Mesodermal cell (in vitro differentiated cells): ENCODE results near the gene CD3D. TPM values are rescaled to one million over a fixed set of nuclear protein-coding genes. Genes with fewer than 3 reads are reported as not detected.

Experiments
- H3K27ac ChIP-seq: 2 replicates; pipeline ENCODE4 v1.7.0; 2013; ENCODE audit warnings: mild to moderate bottlenecking, low read depth, low read length, moderate library complexity; ENCODE audit not compliant: severe bottlenecking
- H3K36me3 ChIP-seq: 2 replicates; pipeline ENCODE4 v1.7.1; 2013; ENCODE audit warnings: mild to moderate bottlenecking, low read length, moderate library complexity; ENCODE audit not compliant: control insufficient read depth, insufficient read depth
- H3K4me1 ChIP-seq: one replicate; pipeline ENCODE4 v1.7.1; 2013; ENCODE audit warnings: mild to moderate bottlenecking, low read length; ENCODE audit not compliant: insufficient read depth, control insufficient read depth, poor library complexity, severe bottlenecking
- H3K4me3 ChIP-seq: 2 replicates; pipeline ENCODE4 v1.7.0; 2013; ENCODE audit warnings: low read length, control low read depth, mild to moderate bottlenecking; ENCODE audit not compliant: insufficient read depth, poor library complexity, severe bottlenecking; ENCODE audit errors: extremely low read depth
- H3K9me3 ChIP-seq: 2 replicates; pipeline ENCODE4 v1.7.1; 2013; ENCODE audit warnings: mild to moderate bottlenecking, low read length, moderate library complexity; ENCODE audit not compliant: control insufficient read depth
- WGBS, 2 experiments: methylation state at CpG; one replicate each; pipeline ENCODE4 v1.1.5; 2013; ENCODE audit warnings: missing lambda C conversion rate in 2 of 2; ENCODE audit not compliant: insufficient coverage in 2 of 2; 5-methylcytosine and 5-hydroxymethylcytosine counted together
- polyA plus RNA-seq, 2 experiments: library from polyadenylated mRNA; stranded (reverse); fragments of 50-300 nt; gene quantifications; one replicate each; pipeline ENCODE4 v1.2.3, GENCODE V29; 2013

The CD3D gene
- polyA plus RNA-seq (2013, experiment 1 of 2): 1.4 TPM
- polyA plus RNA-seq (2013, experiment 2 of 2): 1.7 TPM

DNA sequence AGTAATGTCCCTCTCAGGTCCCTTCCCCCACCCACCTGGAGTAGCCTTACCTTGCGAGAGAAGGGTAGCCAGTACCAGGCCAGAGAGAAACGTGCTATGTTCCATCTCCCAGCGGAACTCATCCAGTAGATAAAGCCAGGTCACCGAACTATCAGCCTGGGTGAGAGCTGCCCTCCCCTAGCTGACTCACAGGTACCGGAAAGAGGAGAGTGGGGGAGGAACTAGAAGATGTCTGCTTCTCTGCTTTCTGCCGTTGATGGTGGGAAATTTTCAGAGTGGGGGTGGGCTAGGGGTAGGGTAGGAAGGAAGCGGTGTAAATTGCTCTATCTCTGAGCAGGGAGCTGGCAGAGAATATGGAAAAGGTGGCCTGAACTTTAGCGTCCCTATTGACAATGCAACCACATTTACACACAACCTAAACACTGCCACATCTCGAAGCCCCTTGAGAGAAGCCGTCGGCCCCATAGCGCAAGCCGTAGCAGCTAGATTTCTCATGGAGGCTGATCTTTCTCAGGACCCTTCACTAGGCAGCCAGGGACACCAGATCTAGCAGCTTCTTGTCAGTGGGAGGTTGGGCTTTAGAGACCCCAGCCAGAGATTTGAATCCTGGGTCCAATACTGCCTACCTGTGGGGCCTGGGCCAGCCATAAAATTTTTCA lies at the start of gene CD3D:
Gene CD3D, minus strand, starts transcription at position 203 of the 659 bp plus-strand sequence. Its CDS starts 98 bp downstream, at position 105.
- no peak within 1 kb of the TSS for H3K27ac ChIP-seq
- H3K36me3 ChIP-seq: no peaks in the 10 kb centered on the region
- no peaks in the 10 kb centered on the region for H3K9me3 ChIP-seq
- no peak within 1 kb of the TSS for H3K4me3 ChIP-seq
- no peaks in the 10 kb centered on the region for H3K4me1 ChIP-seq
- WGBS, 2 experiments: 78 to 86% methylated on average over 9 to 11 of the region's 13 CpGs

DNA sequence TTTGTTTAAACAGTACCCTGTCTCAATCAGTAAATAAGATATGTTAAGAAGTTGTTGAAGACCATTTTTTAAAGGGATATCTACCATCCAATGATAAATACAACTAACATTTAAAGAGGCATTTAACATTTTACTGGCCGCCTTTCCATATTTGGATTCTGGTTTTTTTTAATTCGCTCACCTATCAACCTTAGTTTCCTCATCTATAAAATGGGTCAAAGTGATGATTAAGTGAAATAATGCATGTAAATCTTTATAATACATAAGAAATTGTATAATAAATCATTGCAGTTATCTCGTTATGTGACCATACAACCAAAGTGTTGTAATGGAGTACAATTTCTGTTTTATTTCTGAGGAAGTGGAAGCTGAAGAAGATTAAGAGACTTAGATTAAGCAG lies 41.2 kb upstream of the CD3D start:
- Histone ChIP-seq H3K4me1 (no peaks in the 10 kb centered on the region), H3K36me3 (peaks cover 81% of the 10 kb centered on the region), H3K27ac (no peak overlapping the region), H3K9me3 (no peaks in the 10 kb centered on the region), H3K4me3 (no peak overlapping the region)
- WGBS, 2 experiments: 100% methylated on average over 1 of the region's 3 CpGs; no CpG with 5 or more reads in 1 of the 2 experiments

DNA sequence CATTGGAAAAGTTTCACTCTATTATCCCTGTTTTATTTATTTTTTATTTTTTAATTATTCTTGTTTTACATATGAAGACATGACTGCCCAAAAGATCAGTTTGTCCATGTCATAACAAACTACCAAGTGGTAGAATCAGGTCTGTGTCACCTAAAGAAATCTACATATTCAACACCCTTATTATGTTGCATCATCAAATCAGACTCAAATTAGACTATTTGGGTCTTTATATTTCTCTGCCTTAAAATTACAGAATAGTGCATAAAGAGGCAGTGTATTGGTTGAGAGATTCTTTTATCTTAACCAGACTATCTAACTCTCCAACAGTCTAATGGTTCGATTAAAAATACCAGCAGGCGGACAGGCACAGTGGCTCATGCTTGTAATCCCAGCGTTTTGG lies 40.4 kb upstream of the CD3D start:
- Histone ChIP-seq H3K9me3 (no peaks in the 10 kb centered on the region), H3K36me3 (peaks cover 83% of the 10 kb centered on the region), H3K27ac (no peak overlapping the region), H3K4me1 (no peaks in the 10 kb centered on the region), H3K4me3 (no peak overlapping the region)
- WGBS, 2 experiments: 87% methylated on average over 3 of the region's 3 CpGs; no CpG with 5 or more reads in 1 of the 2 experiments

DNA sequence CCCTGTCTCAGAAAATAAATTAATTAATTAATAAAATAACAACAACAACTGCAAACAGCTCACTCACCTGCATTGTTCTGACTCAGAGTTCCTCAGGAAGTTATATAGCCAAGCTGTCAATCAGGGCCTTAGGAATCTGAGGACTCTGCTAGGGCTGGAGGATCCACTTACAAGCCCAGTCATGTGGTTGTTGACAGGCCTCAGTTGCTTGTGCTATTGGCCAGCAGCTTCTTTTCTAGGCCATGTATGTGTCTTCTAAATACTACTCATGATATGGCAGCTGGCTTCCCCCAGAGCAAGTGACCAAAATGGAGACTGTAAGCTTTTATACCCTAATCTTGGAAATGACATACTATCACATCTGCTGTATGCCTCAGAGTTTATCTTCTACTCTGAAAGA lies 38.1 kb upstream of the CD3D start:
- Histone ChIP-seq H3K4me3 (no peak overlapping the region), H3K9me3 (no peaks in the 10 kb centered on the region), H3K4me1 (no peaks in the 10 kb centered on the region), H3K36me3 (peaks cover 81% of the 10 kb centered on the region), H3K27ac (no peak overlapping the region)

DNA sequence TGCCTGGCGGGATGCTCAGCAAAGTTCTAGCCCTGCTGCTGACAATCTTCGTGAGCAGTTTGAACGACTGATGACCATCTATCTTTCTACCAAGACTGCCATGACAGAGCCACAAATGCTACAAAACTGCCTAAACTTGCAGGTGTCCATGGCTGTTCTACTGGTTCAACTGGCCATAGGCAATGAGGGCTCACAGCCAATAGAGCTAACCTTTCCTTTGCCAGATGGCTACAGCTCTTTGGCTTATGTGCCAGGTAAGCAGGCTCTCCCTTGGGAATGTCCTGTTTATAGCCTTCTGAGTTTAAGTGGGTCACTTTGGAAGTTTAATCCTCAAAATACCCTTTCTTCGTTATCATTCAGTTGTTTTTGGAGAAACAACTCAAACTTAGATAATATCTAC lies 37.0 kb upstream of the CD3D start:
- Histone ChIP-seq H3K4me1 (no peaks in the 10 kb centered on the region), H3K27ac (no peak overlapping the region), H3K36me3 (peaks cover 81% of the 10 kb centered on the region), H3K4me3 (no peak overlapping the region), H3K9me3 (no peaks in the 10 kb centered on the region)
- 85 to 95% methylated on average over 3 of the region's 4 CpGs for WGBS, 2 experiments

DNA sequence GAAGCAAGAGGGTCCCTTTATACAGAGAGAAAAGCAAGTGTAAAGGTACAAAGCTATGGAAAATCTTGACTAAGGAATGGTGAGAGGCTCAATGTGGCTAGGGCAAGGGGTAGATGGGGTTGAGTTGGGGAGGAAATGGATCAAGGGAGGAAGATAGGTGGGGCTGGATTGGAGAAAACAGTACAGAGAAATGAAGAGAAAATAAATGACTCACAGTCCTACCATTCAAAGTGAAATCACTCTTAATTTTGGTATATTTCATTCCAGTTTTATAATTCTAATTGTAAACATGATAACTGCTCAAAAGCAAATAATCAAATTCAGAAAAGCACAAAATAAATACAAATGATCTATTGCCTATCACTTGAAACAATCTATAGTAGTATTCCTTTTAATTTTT lies 33.5 kb upstream of the CD3D start:
- no peak overlapping the region for H3K27ac ChIP-seq
- no peaks in the 10 kb centered on the region for H3K9me3 ChIP-seq
- H3K4me3 ChIP-seq: no peak overlapping the region
- peaks cover 81% of the 10 kb centered on the region for H3K36me3 ChIP-seq
- H3K4me1 ChIP-seq: no peaks in the 10 kb centered on the region

DNA sequence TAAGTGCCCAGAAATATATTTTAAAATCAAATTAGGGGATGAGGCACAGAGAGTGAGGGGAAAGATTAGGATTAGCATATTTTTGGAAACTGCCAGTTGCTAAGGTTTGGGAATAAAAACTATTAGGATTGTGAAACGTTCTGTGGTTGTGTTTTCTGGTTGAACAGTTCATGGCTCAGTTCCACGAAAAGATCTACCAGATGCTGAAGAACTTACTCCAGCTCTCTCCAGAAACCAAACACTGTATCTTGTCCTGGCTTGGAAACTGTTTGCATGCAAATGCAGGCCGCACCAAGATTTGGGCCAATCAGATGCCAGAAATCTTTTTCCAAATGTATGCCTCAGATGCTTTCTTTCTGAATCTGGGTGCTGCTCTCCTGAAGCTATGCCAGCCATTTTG lies 32.2 kb upstream of the CD3D start:
- Histone ChIP-seq H3K9me3 (no peaks in the 10 kb centered on the region), H3K27ac (no peak overlapping the region), H3K4me1 (no peaks in the 10 kb centered on the region), H3K36me3 (peaks cover 87% of the 10 kb centered on the region), H3K4me3 (no peak overlapping the region)
- 90 to 100% methylated on average over 2 to 3 of the region's 3 CpGs for WGBS, 2 experiments

DNA sequence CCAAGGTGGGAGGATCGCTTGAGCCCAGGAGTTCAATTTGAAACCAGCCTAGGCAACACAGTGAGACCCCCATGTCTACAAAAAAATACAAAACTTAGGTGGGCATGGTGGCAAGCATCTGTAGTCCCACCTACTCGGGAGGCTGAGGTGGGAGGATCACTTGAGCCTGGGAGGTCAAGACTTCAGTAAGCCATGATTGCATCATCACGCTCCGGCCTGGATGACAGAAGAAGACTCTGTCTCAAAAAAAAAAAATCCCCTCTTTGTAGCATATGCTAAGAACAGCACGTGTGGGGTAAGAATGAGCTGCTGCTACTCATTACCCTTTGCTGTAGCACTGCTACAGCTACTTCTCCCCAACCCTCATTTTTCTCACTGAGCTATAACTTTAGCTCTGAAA lies 31.4 kb upstream of the CD3D start:
- peaks cover 87% of the 10 kb centered on the region for H3K36me3 ChIP-seq

DNA sequence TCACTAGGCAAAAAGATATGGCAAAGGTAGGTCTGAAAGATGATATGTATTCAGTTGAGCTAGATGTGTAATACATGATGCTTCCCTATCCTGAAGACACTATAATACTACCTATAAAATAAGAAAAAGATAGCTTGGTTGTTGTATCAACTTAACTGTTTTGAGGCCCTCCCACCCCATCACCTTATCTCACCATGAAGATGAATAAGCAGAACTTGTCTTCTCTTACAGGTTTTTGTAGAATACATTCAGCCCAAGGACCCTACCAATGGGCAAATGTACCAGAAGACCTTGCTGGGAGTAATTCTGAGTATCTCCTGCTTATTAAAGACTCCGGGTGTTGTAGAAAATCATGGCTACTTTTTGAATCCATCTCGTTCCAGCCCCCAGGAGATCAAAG lies 30.8 kb upstream of the CD3D start:
- 100% methylated on average over 1 of the region's 2 CpGs for WGBS, 2 experiments
- Histone ChIP-seq H3K9me3 (no peaks in the 10 kb centered on the region), H3K36me3 (peaks cover 88% of the 10 kb centered on the region)

More for the DNA sequence above, 31.4 kb upstream of the CD3D start:
- no peaks in the 10 kb centered on the region for H3K4me1 ChIP-seq
- no peak overlapping the region for H3K4me3 ChIP-seq
- H3K27ac ChIP-seq: no peak overlapping the region
- no peaks in the 10 kb centered on the region for H3K9me3 ChIP-seq
- 93 to 95% methylated on average over 3 of the region's 5 CpGs for WGBS, 2 experiments

DNA sequence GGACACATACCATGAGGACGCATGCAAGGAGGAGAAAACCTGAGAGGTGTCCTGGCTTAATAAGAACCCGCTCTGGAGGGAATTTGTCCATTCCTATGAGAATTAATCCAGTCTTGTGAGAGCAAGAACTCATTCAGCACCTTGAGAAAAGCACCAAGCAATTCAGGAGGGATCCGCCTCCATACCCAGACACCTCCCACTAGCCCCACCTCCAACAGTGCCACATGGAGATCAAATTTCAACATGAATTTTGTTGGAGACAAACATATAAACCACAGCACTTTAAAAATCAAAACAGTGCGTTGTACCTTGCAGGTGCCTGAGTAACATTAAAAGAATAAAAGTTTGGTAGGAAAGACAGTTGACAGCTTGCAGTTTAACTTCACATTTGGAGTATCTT lies 28.3 kb upstream of the CD3D start:
- Histone ChIP-seq H3K9me3 (no peaks in the 10 kb centered on the region), H3K36me3 (peaks cover 82% of the 10 kb centered on the region), H3K4me3 (no peak overlapping the region), H3K4me1 (no peaks in the 10 kb centered on the region), H3K27ac (no peak overlapping the region)
- WGBS, 2 experiments: 96 to 100% methylated on average over 1 to 3 of the region's 4 CpGs

More for the DNA sequence above, 30.8 kb upstream of the CD3D start:
- no peak overlapping the region for H3K4me3 ChIP-seq
- H3K27ac ChIP-seq: no peak overlapping the region
- H3K4me1 ChIP-seq: no peaks in the 10 kb centered on the region

DNA sequence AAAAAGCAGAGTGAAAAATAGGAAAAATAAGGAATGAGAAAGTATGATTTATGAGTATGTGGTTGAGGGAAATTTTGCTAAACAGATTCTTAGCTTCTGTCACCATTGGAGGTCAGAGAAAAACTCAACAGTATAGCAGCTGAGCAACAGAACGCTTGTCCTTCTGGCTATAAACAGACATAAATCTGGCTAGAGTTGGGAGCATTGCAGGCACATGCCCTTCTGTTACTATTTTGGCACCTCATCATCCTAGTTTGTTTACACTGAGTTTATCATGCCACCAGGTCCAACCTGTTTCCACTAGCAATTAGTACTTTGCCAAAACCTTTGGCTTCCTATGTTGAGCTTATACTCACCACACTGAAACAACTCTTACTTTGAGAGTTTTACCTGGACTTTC lies 23.8 kb upstream of the CD3D start:
- H3K27ac ChIP-seq: no peak overlapping the region
- no peaks in the 10 kb centered on the region for H3K4me1 ChIP-seq
- no peaks in the 10 kb centered on the region for H3K9me3 ChIP-seq
- 100% methylated on average over 1 of the region's 1 CpG for WGBS, 2 experiments
- no peak overlapping the region for H3K4me3 ChIP-seq
- H3K36me3 ChIP-seq: peaks cover 54% of the 10 kb centered on the region
